GM21381 (cell line): ENCODE data around the gene BEAN1.

Experiments
- ATAC-seq: cut with Tn5 transposase; IDR thresholded peaks from one replicate; pipeline ENCODE4 v1.9.1; 2021; ENCODE audit warnings: mild to moderate bottlenecking, moderate library complexity; ENCODE audit not compliant: unreplicated experiment

BEAN1 gene

GRCh38 chr16:66395806-66396555 is 31.1 kb upstream of the BEAN1 start:
- no peak for ATAC-seq

GRCh38 chr16:66397736-66398433 is 29.2 kb upstream of the BEAN1 start:
- ATAC-seq = no peak

- ATAC-seq = no peak
Observed at GRCh38 chr16:66399031-66399430, 28.1 kb upstream of the BEAN1 start.

GRCh38 chr16:66399930-66400329 is 27.2 kb upstream of the BEAN1 start:
- no peak for ATAC-seq

- ATAC-seq = no peak
Observed at GRCh38 chr16:66400503-66401380, 26.4 kb upstream of the BEAN1 start.

GRCh38 chr16:66401610-66402009 is 25.5 kb upstream of the BEAN1 start:
- ATAC-seq = no peak

- ATAC-seq = no peak
Observed at GRCh38 chr16:66402166-66402565, 24.9 kb upstream of the BEAN1 start.

GRCh38 chr16:66402591-66403230 is 24.4 kb upstream of the BEAN1 start:
- no peak for ATAC-seq

GRCh38 chr16:66403531-66404145 is 23.5 kb upstream of the BEAN1 start:
- no peak for ATAC-seq

- no peak for ATAC-seq
Observed at GRCh38 chr16:66405057-66405783, 21.9 kb upstream of the BEAN1 start.

- ATAC-seq = peak; percentile 82
Observed at GRCh38 chr16:66406534-66407221, 20.4 kb upstream of the BEAN1 start.

GRCh38 chr16:66408163-66409048 is 18.7 kb upstream of the BEAN1 start:
- ATAC-seq = no peak

- ATAC-seq = no peak
Observed at GRCh38 chr16:66409156-66409555, 17.9 kb upstream of the BEAN1 start.

- no peak for ATAC-seq
Observed at GRCh38 chr16:66412182-66412581, 14.9 kb upstream of the BEAN1 start.

- ATAC-seq = no peak
Observed at GRCh38 chr16:66414891-66415290, 12.2 kb upstream of the BEAN1 start.

GRCh38 chr16:66416136-66416535 is 11.0 kb upstream of the BEAN1 start:
- no peak for ATAC-seq

- no peak for ATAC-seq
Observed at GRCh38 chr16:66416939-66417700, 10.0 kb upstream of the BEAN1 start.
